Measurements from ENCODE around the gene CILP2.

Gene CILP2

GRCh38 chr19:19544954-19545591, 7.0 kb downstream of the CILP2 start:
- DNase-seq = no peak

GRCh38 chr19:19545707-19546106, 7.6 kb downstream of the CILP2 start:
- DNase-seq = no peak

GRCh38 chr19:19546751-19547162, 8.7 kb downstream of the CILP2 start:
- no peak for DNase-seq

GRCh38 chr19:19547674-19548336, 9.7 kb downstream of the CILP2 start:
- no peak for DNase-seq

GRCh38 chr19:19548915-19549759, 11.1 kb downstream of the CILP2 start:
- no peak for DNase-seq

GRCh38 chr19:19549804-19550464, 11.9 kb downstream of the CILP2 start:
- DNase-seq = no peak

GRCh38 chr19:19550485-19550929, 12.4 kb downstream of the CILP2 start:
- no peak for DNase-seq

GRCh38 chr19:19550972-19551852, 13.1 kb downstream of the CILP2 start:
- DNase-seq = no peak

- DNase-seq = no peak
Measured at GRCh38 chr19:19551853-19552192, 13.8 kb downstream of the CILP2 start.

- DNase-seq = peak; percentile 50
Measured at GRCh38 chr19:19552798-19553197, 14.7 kb downstream of the CILP2 start.

GRCh38 chr19:19553670-19554069, 15.6 kb downstream of the CILP2 start:
- no peak for DNase-seq

- DNase-seq = peak; percentile 76
Measured at GRCh38 chr19:19554074-19555023, 16.3 kb downstream of the CILP2 start.

GRCh38 chr19:19558055-19558454, 20.0 kb downstream of the CILP2 start:
- no peak for DNase-seq

- DNase-seq = no peak
Measured at GRCh38 chr19:19558636-19559035, 20.6 kb downstream of the CILP2 start.

- DNase-seq = no peak
Measured at GRCh38 chr19:19559931-19560330, 21.9 kb downstream of the CILP2 start.

GRCh38 chr19:19561946-19562664, 24.0 kb downstream of the CILP2 start:
- DNase-seq = no peak

- DNase-seq = peak; percentile 43
Measured at GRCh38 chr19:19562665-19563347, 24.7 kb downstream of the CILP2 start.

GRCh38 chr19:19563348-19563848, 25.3 kb downstream of the CILP2 start:
- DNase-seq = no peak

GRCh38 chr19:19566306-19566705, 28.2 kb downstream of the CILP2 start:
- no peak for DNase-seq

GRCh38 chr19:19567391-19567790, 29.3 kb downstream of the CILP2 start:
- DNase-seq = no peak

All from stimulated activated CD4-positive, alpha-beta T cell treated with anti-CD3 and anti-CD28 coated beads, Interleukin-15, amount 100 ng/mL, for 24 hours (primary cell).